NCI-H2227 (cell line): ENCODE measurements around the gene PTH.

Experiments
- DNase-seq: peaks from one replicate; lab custom pipeline; 2025; ENCODE audit not compliant: unreplicated experiment; lab: John Stamatoyannopoulos, UW

The PTH gene

GRCh38 chr11:13450832-13451397 is 44.9 kb downstream of the PTH start:
- DNase-seq, result no peak

GRCh38 chr11:13449522-13449921 is 46.3 kb downstream of the PTH start:
- DNase-seq, result no peak

GRCh38 chr11:13448876-13449275 is 46.9 kb downstream of the PTH start:
- no peak for DNase-seq

GRCh38 chr11:13446444-13446843 is 49.4 kb downstream of the PTH start:
- DNase-seq, result no peak

DNA sequence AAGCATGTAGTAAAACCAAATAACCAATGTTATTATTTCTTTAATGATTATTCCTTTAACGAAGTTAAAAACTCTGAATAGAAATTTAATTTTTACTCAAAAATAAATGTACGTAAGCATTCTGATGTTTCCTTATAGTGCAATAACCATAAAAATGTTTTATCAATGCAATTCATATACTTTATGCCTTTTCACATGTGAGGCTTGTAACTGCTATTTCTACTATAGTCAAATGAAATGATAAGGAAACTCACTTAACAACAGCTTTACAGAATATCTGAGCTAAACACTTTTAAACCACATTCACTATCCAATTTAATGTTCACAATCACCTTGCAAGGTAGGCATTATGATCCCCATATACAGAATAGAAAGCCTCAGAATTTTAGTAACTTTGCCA is 50.2 kb downstream of the PTH start:
- no peak for DNase-seq
